Measurements from ENCODE around the gene NCF4. TPM values are rescaled to one million over a fixed set of nuclear protein-coding genes. Genes with fewer than 3 reads are reported as not detected.

The NCF4 gene
- total and polyA plus RNA-seq, 11 donors: 1.9 to 33.3 (median 4.5) TPM

DNA sequence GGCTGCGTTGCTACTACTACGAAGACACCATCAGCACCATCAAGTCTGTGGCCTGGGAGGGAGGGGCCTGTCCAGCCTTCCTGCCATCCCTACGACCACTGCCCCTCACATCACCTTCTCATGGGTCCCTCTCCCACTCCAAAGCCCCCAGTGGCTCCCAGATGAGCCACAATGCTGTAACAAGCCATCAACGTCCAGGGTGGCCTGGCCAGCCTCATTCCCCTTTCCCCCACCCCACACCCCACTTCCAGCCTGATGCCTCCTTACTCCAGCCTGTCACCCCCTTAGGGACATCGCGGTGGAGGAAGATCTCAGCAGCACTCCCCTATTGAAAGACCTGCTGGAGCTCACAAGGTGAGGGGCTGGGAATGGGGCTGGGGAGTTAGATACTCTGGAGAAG, 14.9 kb downstream of the NCF4 start:
- H3K36me3 ChIP-seq: peaks cover 0 to 49% (median 0%) of the 10 kb centered on the region in 9 donors
- H3K4me3 ChIP-seq: no peak overlapping the region
- peaks cover 0 to 12% (median 0%) of the 10 kb centered on the region in 9 donors for H3K27me3 ChIP-seq
- intact Hi-C loops (cut with DNase I): loop anchor here in 2 of 10 donors (2.0 to 10.0 kb wide), 2 partner anchors 103 to 169 kb away; no protein-coding TSS in a partner anchor
- DNase-seq: no peak
- H3K9me3 ChIP-seq: peaks cover 0 to 6% (median 2%) of the 10 kb centered on the region in 12 donors
- 76 to 84% (median 80%) methylated on average over 6 of the region's 6 CpGs for WGBS, 4 donors
- TF ChIP-seq, protein P1, sequence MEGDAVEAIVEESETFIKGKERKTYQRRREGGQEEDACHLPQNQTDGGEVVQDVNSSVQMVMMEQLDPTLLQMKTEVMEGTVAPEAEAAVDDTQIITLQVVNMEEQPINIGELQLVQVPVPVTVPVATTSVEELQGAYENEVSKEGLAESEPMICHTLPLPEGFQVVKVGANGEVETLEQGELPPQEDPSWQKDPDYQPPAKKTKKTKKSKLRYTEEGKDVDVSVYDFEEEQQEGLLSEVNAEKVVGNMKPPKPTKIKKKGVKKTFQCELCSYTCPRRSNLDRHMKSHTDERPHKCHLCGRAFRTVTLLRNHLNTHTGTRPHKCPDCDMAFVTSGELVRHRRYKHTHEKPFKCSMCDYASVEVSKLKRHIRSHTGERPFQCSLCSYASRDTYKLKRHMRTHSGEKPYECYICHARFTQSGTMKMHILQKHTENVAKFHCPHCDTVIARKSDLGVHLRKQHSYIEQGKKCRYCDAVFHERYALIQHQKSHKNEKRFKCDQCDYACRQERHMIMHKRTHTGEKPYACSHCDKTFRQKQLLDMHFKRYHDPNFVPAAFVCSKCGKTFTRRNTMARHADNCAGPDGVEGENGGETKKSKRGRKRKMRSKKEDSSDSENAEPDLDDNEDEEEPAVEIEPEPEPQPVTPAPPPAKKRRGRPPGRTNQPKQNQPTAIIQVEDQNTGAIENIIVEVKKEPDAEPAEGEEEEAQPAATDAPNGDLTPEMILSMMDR (IDR thresholded peaks at IDR 0.05): no peak
- TF ChIP-seq POLR2A (IDR thresholded peaks at IDR 0.05): no peak
- ATAC-seq: no peak
- no peak overlapping the region for H3K27ac ChIP-seq
- peaks cover 0 to 25% (median 11%) of the 10 kb centered on the region in 12 donors for H3K4me1 ChIP-seq

GRCh38 chr22:36879775-36880174, 19.0 kb downstream of the NCF4 start:
- TF ChIP-seq, protein P1 (IDR thresholded peaks at IDR 0.05): no peak
- no peak for TF ChIP-seq POLR2A (IDR thresholded peaks at IDR 0.05)
- H3K9me3 ChIP-seq: peaks cover 0 to 32% (median 19%) of the 10 kb centered on the region in 12 donors
- WGBS, 4 donors: 59 to 65% (median 62%) methylated on average over 7 of the region's 7 CpGs
- no peak overlapping the region for H3K4me3 ChIP-seq
- ATAC-seq (peak in 1 of 4 donors; percentile 26), DNase-seq (no peak)
- peaks cover 0 to 9% (median 0%) of the 10 kb centered on the region in 12 donors for H3K4me1 ChIP-seq
- peaks cover 0 to 16% (median 0%) of the 10 kb centered on the region in 9 donors for H3K27me3 ChIP-seq
- no peak overlapping the region for H3K27ac ChIP-seq
- H3K36me3 ChIP-seq: peaks cover 0 to 32% (median 0%) of the 10 kb centered on the region in 9 donors
- intact Hi-C loops (cut with DNase I): loop anchor here in 2 of 10 donors (10.0 kb wide), 1 partner anchor 165 kb away; no protein-coding TSS in a partner anchor

- DNase-seq (no peak), ATAC-seq (no peak)
- peaks cover 0 to 16% (median 0%) of the 10 kb centered on the region in 9 donors for H3K27me3 ChIP-seq
- TF ChIP-seq, protein P1 (IDR thresholded peaks at IDR 0.05): no peak
- no peak for TF ChIP-seq POLR2A (IDR thresholded peaks at IDR 0.05)
- intact Hi-C loops (cut with DNase I): no loop called here
- 83 to 92% (median 89%) methylated on average over 1 of the region's 1 CpG for WGBS, 4 donors
- peaks cover 0 to 14% (median 0%) of the 10 kb centered on the region in 9 donors for H3K36me3 ChIP-seq
- no peak overlapping the region for H3K4me3 ChIP-seq
- peaks cover 0 to 32% (median 19%) of the 10 kb centered on the region in 12 donors for H3K9me3 ChIP-seq
- peaks cover 0 to 18% (median 0%) of the 10 kb centered on the region in 12 donors for H3K4me1 ChIP-seq
- peak overlapping the region in 1 of 12 donors; percentile 69 for H3K27ac ChIP-seq
Observed at GRCh38 chr22:36881504-36882245, 20.9 kb downstream of the NCF4 start.
